ENCODE measurements around the gene GNA12. TPM values are rescaled to one million over a fixed set of nuclear protein-coding genes. Genes with fewer than 3 reads are reported as not detected.

GNA12 gene
- total and polyA plus RNA-seq, 9 of the 15 experiments (the other 6 are each of a cell fraction or from before 2014, with no cell fraction given), result 0.65 to 32.7 (median 9.6) TPM

DNA sequence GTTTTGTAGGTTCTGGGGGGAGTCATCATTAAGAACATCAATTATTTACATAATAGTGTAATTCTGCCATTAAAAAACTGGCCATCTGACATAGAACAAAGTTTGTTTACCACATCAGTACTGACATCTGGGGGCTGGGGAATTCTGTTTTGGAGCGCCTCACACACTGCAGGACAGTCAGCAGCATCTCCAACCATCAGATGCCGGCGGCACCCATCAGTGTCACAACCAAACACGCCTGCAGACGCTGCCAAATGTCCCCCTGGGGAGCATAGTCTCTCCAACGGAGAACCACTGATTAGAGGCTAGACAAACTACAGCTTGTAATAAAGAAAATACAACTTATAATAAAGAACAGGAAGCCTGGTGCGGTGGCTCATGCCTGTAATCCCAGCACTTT is 26.0 kb downstream of the GNA12 start:
- intact Hi-C loops (cut with micrococcal nuclease) (no loop called here), in situ Hi-C loops (cut with MboI) (no loop called here)
- no peak for FAIRE-seq
- no peak overlapping the region for H3K4me3 ChIP-seq
- WGBS (ENCODE audit: insufficient coverage, low coverage, missing lambda C conversion rate), result 75% methylated on average over 7 of the region's 7 CpGs
- no peak overlapping the region for H2AFZ ChIP-seq (ENCODE audit: low read depth, low read length)
- no peak overlapping the region for H3K4me2 ChIP-seq (ENCODE audit: insufficient read depth, low read length)
- no peak for DNase-seq (ENCODE audit: extremely low read depth in 1 of 4, low spot score in 3 of 4)
- no peaks in the 10 kb centered on the region for H3K36me3 ChIP-seq (ENCODE audit: control insufficient read depth, insufficient read depth, low read length)
- H3K4me1 ChIP-seq (replicated peaks in 1 of 2; ENCODE audit: control insufficient read depth in 2 of 2, insufficient read depth in 2 of 2, low read length in 2 of 2), result peaks cover 0 to 13% of the 10 kb centered on the region in 2 experiments; a peak in 3 of 5 replicates
- no peak overlapping the region for H3K27ac ChIP-seq (ENCODE audit: extremely low read depth, low read depth, low read length)
- peaks cover 8% of the 10 kb centered on the region; the same call in 1 of the 2 replicates for H4K20me1 ChIP-seq (replicated peaks; ENCODE audit: control insufficient read depth, insufficient read depth, low read length)
- ChIA-PET CTCF (ENCODE audit: low intra/inter-chr PET ratio) (no interaction called here), POLR2A (interaction anchor here (0.6 kb wide), 1 partner anchor 1307 kb away, joined by 3 read pairs; no protein-coding TSS in a partner anchor)
- H3K27me3 ChIP-seq (ENCODE audit: control insufficient read depth in 2 of 2, insufficient read depth in 2 of 2, low read length in 2 of 2), result no peaks in the 10 kb centered on the region
- no peak for TF ChIP-seq NONO (IDR thresholded peaks at IDR 0.05; ENCODE audit: low read depth in 2 of 2, low read length in 1 of 2)
- TF ChIP-seq GABPB1 (CRISPR knock-in tag; IDR thresholded peaks at IDR 0.05), result no peak
- TF ChIP-seq TBL1XR1 (IDR thresholded peaks at IDR 0.05; ENCODE audit: low read length in 2 of 2), result no peak
- no peak for TF ChIP-seq ZNF217 (CRISPR knock-in tag; IDR thresholded peaks at IDR 0.05)
- TF ChIP-seq ZNF133 (CRISPR knock-in tag; IDR thresholded peaks at IDR 0.05), result no peak
- no peak overlapping the region for H3K9ac ChIP-seq (ENCODE audit: insufficient read depth in 1 of 2, low read depth in 2 of 2, low read length in 2 of 2)
- no peak for ATAC-seq
- H3K79me2 ChIP-seq (ENCODE audit: control insufficient read depth, insufficient read depth, low read length), result peaks cover 31% of the 10 kb centered on the region
- BruUV-seq (replicated peaks), result no TSS peak
- H3K9me1 ChIP-seq (ENCODE audit: control insufficient read depth, insufficient read depth, low read length), result no peaks in the 10 kb centered on the region
- H3K9me3 ChIP-seq (replicated peaks; ENCODE audit: control insufficient read depth, insufficient read depth, low read depth, low read length), result no peaks in the 10 kb centered on the region

DNA sequence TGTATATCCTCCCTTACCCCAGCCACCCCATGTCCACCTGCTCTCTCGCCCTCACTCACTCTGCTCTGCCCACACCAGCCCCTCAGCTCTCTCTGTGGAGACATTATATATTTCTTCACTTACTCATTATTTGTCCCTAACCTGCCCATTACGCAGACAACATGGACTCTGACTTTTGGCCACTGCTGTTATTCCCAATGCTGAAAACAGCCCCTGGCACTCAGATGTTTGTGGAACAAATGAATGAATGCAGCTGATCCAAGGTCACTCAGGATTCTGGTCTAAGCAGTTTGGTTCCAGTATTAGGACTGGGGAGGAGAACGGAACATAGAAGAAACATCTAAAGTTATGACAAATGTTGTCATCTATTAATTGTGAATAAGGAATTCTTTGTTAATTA is 26.7 kb downstream of the GNA12 start:
- Histone ChIP-seq H2AFZ (ENCODE audit: low read depth, low read length) (no peak overlapping the region), H3K9me3 (replicated peaks; ENCODE audit: control insufficient read depth, insufficient read depth, low read depth, low read length) (no peaks in the 10 kb centered on the region), H3K4me3 (no peak overlapping the region), H3K27ac (ENCODE audit: extremely low read depth, low read depth, low read length) (no peak overlapping the region), H3K4me1 (replicated peaks in 1 of 2; ENCODE audit: control insufficient read depth in 2 of 2, insufficient read depth in 2 of 2, low read length in 2 of 2) (peaks cover 0 to 13% of the 10 kb centered on the region in 2 experiments; a peak in 3 of 5 replicates), H3K9ac (ENCODE audit: insufficient read depth in 1 of 2, low read depth in 2 of 2, low read length in 2 of 2) (no peak overlapping the region; a peak in 1 of 4 replicates), H3K9me1 (ENCODE audit: control insufficient read depth, insufficient read depth, low read length) (no peaks in the 10 kb centered on the region), H3K4me2 (ENCODE audit: insufficient read depth, low read length) (no peak overlapping the region), H3K79me2 (ENCODE audit: control insufficient read depth, insufficient read depth, low read length) (peaks cover 27% of the 10 kb centered on the region), H4K20me1 (replicated peaks; ENCODE audit: control insufficient read depth, insufficient read depth, low read length) (peaks cover 8% of the 10 kb centered on the region; the same call in 1 of the 2 replicates), H3K36me3 (ENCODE audit: control insufficient read depth, insufficient read depth, low read length) (no peaks in the 10 kb centered on the region), H3K27me3 (ENCODE audit: control insufficient read depth in 2 of 2, insufficient read depth in 2 of 2, low read length in 2 of 2) (no peaks in the 10 kb centered on the region)
- in situ Hi-C loops (cut with MboI), result no loop called here
- no peak for ATAC-seq
- no TSS peak for BruUV-seq (replicated peaks)
- POLR2A ChIA-PET, result interaction anchor here (0.5 kb wide), 1 partner anchor 106 kb away, joined by 3 read pairs; no protein-coding TSS in a partner anchor
- 69% methylated on average over 3 of the region's 3 CpGs for WGBS (ENCODE audit: insufficient coverage, low coverage, missing lambda C conversion rate)
- no peak for DNase-seq (ENCODE audit: extremely low read depth in 1 of 4, low spot score in 3 of 4)
- no peak for TF ChIP-seq GATAD2A (IDR thresholded peaks at IDR 0.05)
- no peak for TF ChIP-seq ELF2 (CRISPR knock-in tag; IDR thresholded peaks at IDR 0.05)
- TF ChIP-seq ZBTB7A (IDR thresholded peaks at IDR 0.05; ENCODE audit: borderline replicate concordance, control insufficient read depth, low read depth, low read length), result no peak
- TF ChIP-seq ZNF584 (CRISPR knock-in tag; IDR thresholded peaks at IDR 0.05; ENCODE audit: low read depth), result no peak
- TF ChIP-seq, protein P1, sequence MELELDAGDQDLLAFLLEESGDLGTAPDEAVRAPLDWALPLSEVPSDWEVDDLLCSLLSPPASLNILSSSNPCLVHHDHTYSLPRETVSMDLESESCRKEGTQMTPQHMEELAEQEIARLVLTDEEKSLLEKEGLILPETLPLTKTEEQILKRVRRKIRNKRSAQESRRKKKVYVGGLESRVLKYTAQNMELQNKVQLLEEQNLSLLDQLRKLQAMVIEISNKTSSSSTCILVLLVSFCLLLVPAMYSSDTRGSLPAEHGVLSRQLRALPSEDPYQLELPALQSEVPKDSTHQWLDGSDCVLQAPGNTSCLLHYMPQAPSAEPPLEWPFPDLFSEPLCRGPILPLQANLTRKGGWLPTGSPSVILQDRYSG (tag; conservative IDR thresholded peaks at IDR 0.05; ENCODE audit: low read depth), result no peak
- TF ChIP-seq EGR1 (conservative IDR thresholded peaks at IDR 0.05), result no peak
- no peak for TF ChIP-seq NUFIP1 (IDR thresholded peaks at IDR 0.05; ENCODE audit: partially characterized antibody)
- TF ChIP-seq, protein P2, sequence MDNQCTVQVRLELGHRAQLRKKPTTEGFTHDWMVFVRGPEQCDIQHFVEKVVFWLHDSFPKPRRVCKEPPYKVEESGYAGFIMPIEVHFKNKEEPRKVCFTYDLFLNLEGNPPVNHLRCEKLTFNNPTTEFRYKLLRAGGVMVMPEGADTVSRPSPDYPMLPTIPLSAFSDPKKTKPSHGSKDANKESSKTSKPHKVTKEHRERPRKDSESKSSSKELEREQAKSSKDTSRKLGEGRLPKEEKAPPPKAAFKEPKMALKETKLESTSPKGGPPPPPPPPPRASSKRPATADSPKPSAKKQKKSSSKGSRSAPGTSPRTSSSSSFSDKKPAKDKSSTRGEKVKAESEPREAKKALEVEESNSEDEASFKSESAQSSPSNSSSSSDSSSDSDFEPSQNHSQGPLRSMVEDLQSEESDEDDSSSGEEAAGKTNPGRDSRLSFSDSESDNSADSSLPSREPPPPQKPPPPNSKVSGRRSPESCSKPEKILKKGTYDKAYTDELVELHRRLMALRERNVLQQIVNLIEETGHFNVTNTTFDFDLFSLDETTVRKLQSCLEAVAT (IDR thresholded peaks at IDR 0.05), result no peak
- TF ChIP-seq RBFOX2 (IDR thresholded peaks at IDR 0.05; ENCODE audit: low read depth, low read length), result no peak
- no peak for FAIRE-seq
- intact Hi-C loops (cut with micrococcal nuclease), result no loop called here
- CTCF ChIA-PET (ENCODE audit: low intra/inter-chr PET ratio), result no interaction called here

Data from K562 (cell line).